Liver (tissue), 3 donors: ENCODE measurements around the gene COX11.

Source experiments
- ATF3 ChIP-seq: IDR thresholded peaks from 2 replicates; pipeline ENCODE4 v1.6.1; 2016; ENCODE audit warnings: antibody characterized with exemption
- CTCF ChIP-seq: fragments of 150-350 bp; IDR thresholded peaks from 2 replicates; pipeline ENCODE4 v1.5.1; 2017; ENCODE audit warnings: improper control_type of control experiment, low read depth, low read length; ENCODE audit not compliant: missing input control
- EGR1 ChIP-seq, 2 donors: IDR thresholded peaks; 2 replicates each; pipeline ENCODE4 v1.6.1; 2016 to 2018; ENCODE audit warnings: antibody characterized with exemption in 2 of 2, low read depth in 2 of 2
- FOXA1 ChIP-seq: IDR thresholded peaks from 2 replicates; pipeline ENCODE4 v1.6.1; 2016; ENCODE audit warnings: antibody characterized with exemption
- JUND ChIP-seq, 2 donors: IDR thresholded peaks; 2 replicates each; pipeline ENCODE4 v1.6.1; 2016; ENCODE audit warnings: antibody characterized with exemption in 2 of 2
- MAX ChIP-seq: IDR thresholded peaks from 2 replicates; pipeline ENCODE4 v1.6.1; 2016; ENCODE audit warnings: antibody characterized with exemption
- RAD21 ChIP-seq, 2 donors: IDR thresholded peaks; 2 replicates each; pipeline ENCODE4 v1.6.1; 2016; ENCODE audit warnings: antibody characterized with exemption in 2 of 2, mild to moderate bottlenecking in 2 of 2
- REST ChIP-seq: IDR thresholded peaks from 2 replicates; pipeline ENCODE4 v1.6.1; 2016; ENCODE audit warnings: antibody characterized with exemption, mild to moderate bottlenecking
- TAF1 ChIP-seq: conservative IDR thresholded peaks from 2 replicates; pipeline ENCODE4 v1.6.1; 2016; ENCODE audit warnings: antibody characterized with exemption, mild to moderate bottlenecking
- YY1 ChIP-seq: IDR thresholded peaks from 2 replicates; pipeline ENCODE4 v1.6.1; 2016; ENCODE audit warnings: antibody characterized with exemption, mild to moderate bottlenecking
- donor health status: healthy.
- donor health status: healthy.

DNA sequence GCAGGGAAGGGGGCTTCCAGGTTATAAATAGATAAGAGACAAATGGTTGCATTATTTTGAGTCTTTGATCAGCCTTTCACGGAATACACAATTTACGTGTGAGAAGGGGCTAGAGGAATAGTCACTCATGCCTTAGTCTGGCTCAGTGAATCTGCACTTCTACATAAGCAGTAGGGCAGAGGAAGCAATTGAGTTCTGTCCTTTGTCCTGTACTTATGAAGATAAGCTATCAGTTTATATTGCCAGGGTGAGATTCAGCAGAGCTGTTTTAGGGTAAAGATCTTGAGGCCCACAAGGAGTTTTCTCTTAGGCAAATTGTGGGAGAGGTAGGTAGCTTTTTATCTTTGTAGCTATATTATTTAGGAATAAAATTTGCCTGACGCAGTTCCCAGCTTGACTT is 34.5 kb downstream of the COX11 start:
- TF ChIP-seq CTCF, result no peak
- TF ChIP-seq JUND (IDR thresholded peaks at IDR 0.05), result no peak
- no peak for TF ChIP-seq YY1
- no peak for TF ChIP-seq EGR1 (IDR thresholded peaks at IDR 0.05; ENCODE audit: low read depth in 2 of 2)
- TF ChIP-seq ATF3, result no peak
- no peak for TF ChIP-seq TAF1
- TF ChIP-seq FOXA1, result no peak
- TF ChIP-seq RAD21 (IDR thresholded peaks at IDR 0.05), result no peak
- no peak for TF ChIP-seq REST
- TF ChIP-seq MAX, result no peak
